Small intestine (tissue), 7 donors: ENCODE data around the gene FAM72B. TPM values are rescaled to one million over a fixed set of nuclear protein-coding genes. Genes with fewer than 3 reads are reported as not detected.
A peak's percentile ranks its signal among the peaks of the same experiment; 100 is the strongest.
"Not testable (repeated sequence)": the region's sequence is repeated elsewhere in the genome, so short reads cannot be mapped to it uniquely, and the experiment has no call there.

Experiments used
- DNase-seq, 2 donors: peaks; one replicate each; pipeline versions ENCODE4 v3.0.0 to v3.0.0-alpha.2; 2013
- FAIRE-seq: peaks from 2 replicates; lab custom pipeline; 2012; peaks lifted over from hg19 to GRCh38; lab: Jason Lieb, UNC
- H3K27ac ChIP-seq, 3 donors: one replicate each; pipeline ENCODE4 v1.5.1; 2013; ENCODE audit warnings: low read length in 2 of 3, mild to moderate bottlenecking in 2 of 3, control low read depth in 1 of 3, inconsistent platforms in 1 of 3, low read depth in 1 of 3, moderate library complexity in 1 of 3
- H3K27me3 ChIP-seq, 3 donors: one replicate each; pipeline ENCODE4 v1.6.1; 2013; ENCODE audit warnings: low read length in 3 of 3, inconsistent platforms in 1 of 3; ENCODE audit not compliant: control insufficient read depth in 3 of 3, insufficient read depth in 3 of 3
- H3K36me3 ChIP-seq, 3 donors: one replicate each; pipeline ENCODE4 v1.6.1; 2013; ENCODE audit warnings: low read length in 3 of 3, inconsistent platforms in 1 of 3, low read depth in 1 of 3, mild to moderate bottlenecking in 1 of 3, moderate library complexity in 1 of 3; ENCODE audit not compliant: control insufficient read depth in 3 of 3, insufficient read depth in 2 of 3
- H3K4me1 ChIP-seq, 3 donors: one replicate each; pipeline ENCODE4 v1.6.1; 2013; ENCODE audit warnings: low read length in 2 of 3, inconsistent platforms in 1 of 3, low read depth in 1 of 3, mild to moderate bottlenecking in 1 of 3, moderate library complexity in 1 of 3; ENCODE audit not compliant: control insufficient read depth in 3 of 3, insufficient read depth in 2 of 3
- H3K4me3 ChIP-seq, 3 donors: one replicate each; pipeline ENCODE4 v1.5.1; 2013; ENCODE audit warnings: low read length in 3 of 3, control low read depth in 1 of 3, inconsistent platforms in 1 of 3, low read depth in 1 of 3, mild to moderate bottlenecking in 1 of 3, moderate library complexity in 1 of 3
- H3K9me3 ChIP-seq, 2 donors: one replicate each; pipeline ENCODE4 v1.6.1; 2013; ENCODE audit warnings: low read depth in 1 of 2, low read length in 1 of 2; ENCODE audit not compliant: control insufficient read depth in 2 of 2, insufficient read depth in 1 of 2
- WGBS, 3 donors: extraction: QIAGEN DNeasy Blood & Tissue Kit; methylation state at CpG; one replicate each; pipeline ENCODE4 v1.1.7; 2013; 5-methylcytosine and 5-hydroxymethylcytosine counted together
- polyA plus RNA-seq, 4 donors: library from polyadenylated mRNA; stranded (reverse) in 3 of 4; unstranded in 1 of 4; fragments of 200-250 nt in 3 of 4; fragments of 120-200 nt in 1 of 4; gene quantifications; one replicate each; pipeline versions ENCODE4 v1.2.1 to v1.2.3, GENCODE V29; 2013
- donor health status: healthy with polysubstance abuse.
- donor health status: control.
- donor health status: control.
- donor health status: Bipolar disorder and iron deficiency.
- donor health status: healthy.

The FAM72B gene
- polyA plus RNA-seq, 4 donors: 0.22 to 3.6 (median 2.1) TPM; not detected in 1

GRCh38 chr1:121205786-121206711, 21.9 kb upstream of the FAM72B start:
- FAIRE-seq: not testable (repeated sequence)
- WGBS, 3 donors: 85 to 93% (median 90%) methylated on average over 1 of the region's 8 CpGs

GRCh38 chr1:121202986-121203385, 18.8 kb upstream of the FAM72B start:
- not testable (repeated sequence) for H3K4me1 ChIP-seq

More at GRCh38 chr1:121205786-121206711, 21.9 kb upstream of the FAM72B start:
- DNase-seq, H3K4me3 ChIP-seq, H3K27ac ChIP-seq, H3K9me3 ChIP-seq, H3K4me1 ChIP-seq, H3K27me3 ChIP-seq, H3K36me3 ChIP-seq: not testable (repeated sequence)

GRCh38 chr1:121200985-121201981, 17.1 kb upstream of the FAM72B start:
- not testable (repeated sequence) for FAIRE-seq, H3K27ac ChIP-seq, H3K4me1 ChIP-seq, H3K27me3 ChIP-seq, H3K9me3 ChIP-seq, H3K4me3 ChIP-seq, H3K36me3 ChIP-seq
- 72 to 89% (median 88%) methylated on average over 9 of the region's 13 CpGs for WGBS, 3 donors
- DNase-seq: peak in 1 of 2 donors; percentile 23

More at GRCh38 chr1:121202986-121203385, 18.8 kb upstream of the FAM72B start:
- WGBS, 3 donors: 80 to 94% (median 88%) methylated on average over 3 of the region's 3 CpGs
- not testable (repeated sequence) for H3K27ac ChIP-seq, H3K27me3 ChIP-seq, FAIRE-seq, H3K4me3 ChIP-seq, H3K9me3 ChIP-seq, H3K36me3 ChIP-seq, DNase-seq

- not testable (repeated sequence) for H3K4me3 ChIP-seq, H3K9me3 ChIP-seq, H3K4me1 ChIP-seq, DNase-seq, H3K27ac ChIP-seq, FAIRE-seq, H3K36me3 ChIP-seq, H3K27me3 ChIP-seq
- no CpG with 5 or more reads among the region's 1 CpG for WGBS, 3 donors
Measured at GRCh38 chr1:121200232-121200631, 16.1 kb upstream of the FAM72B start.

DNA sequence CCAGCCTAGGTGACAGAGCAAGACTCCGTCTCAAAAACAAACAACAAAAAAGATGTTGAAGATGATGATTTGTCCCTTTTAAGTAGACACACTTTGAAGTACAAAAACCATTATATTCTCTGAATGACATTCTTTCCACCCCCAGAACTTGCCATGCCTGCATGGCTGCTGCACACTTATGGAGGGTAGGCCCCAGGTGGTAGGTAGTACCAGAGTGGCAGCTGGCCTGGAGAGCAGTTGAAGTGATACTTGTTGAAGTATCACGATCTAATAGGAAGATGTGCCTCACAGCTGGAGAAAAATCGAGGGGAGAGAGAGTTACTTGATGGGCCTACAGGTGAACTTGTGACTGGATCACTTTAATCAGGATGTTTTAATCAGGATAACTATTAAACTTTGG, 15.6 kb upstream of the FAM72B start:
- H3K36me3 ChIP-seq, DNase-seq, H3K27me3 ChIP-seq, H3K4me1 ChIP-seq, H3K27ac ChIP-seq, H3K9me3 ChIP-seq, FAIRE-seq, H3K4me3 ChIP-seq: not testable (repeated sequence)
- WGBS, 3 donors: 89 to 93% methylated on average over 1 of the region's 3 CpGs; no CpG with 5 or more reads in 1 of the 3 donors

GRCh38 chr1:121197095-121197882, 13.1 kb upstream of the FAM72B start:
- WGBS, 3 donors: 91 to 95% (median 95%) methylated on average over 2 to 3 of the region's 7 CpGs
- not testable (repeated sequence) for H3K4me1 ChIP-seq, FAIRE-seq

DNA sequence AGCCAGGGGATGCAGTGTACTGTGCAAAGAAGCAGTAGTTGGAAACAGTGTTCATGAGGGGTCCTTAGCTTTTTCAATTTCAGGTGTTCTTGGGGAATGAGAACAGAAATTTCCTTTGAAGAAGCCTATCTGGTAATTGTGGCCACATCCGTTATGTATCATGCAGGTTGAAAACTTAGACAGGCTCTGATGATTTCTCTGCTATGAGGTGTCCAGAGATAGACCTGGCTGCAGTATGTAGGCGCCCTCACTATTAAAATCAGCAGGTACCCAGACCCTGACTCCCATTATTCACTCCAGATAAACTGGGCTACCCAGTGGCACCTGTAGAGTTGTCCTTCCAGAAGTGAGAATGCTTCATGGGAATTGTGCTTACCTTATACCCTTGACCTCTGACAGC, 8.4 kb upstream of the FAM72B start:
- not testable (repeated sequence) for H3K36me3 ChIP-seq, DNase-seq, H3K4me3 ChIP-seq, H3K4me1 ChIP-seq, H3K9me3 ChIP-seq, H3K27ac ChIP-seq, FAIRE-seq, H3K27me3 ChIP-seq
- 97 to 100% (median 100%) methylated on average over 1 to 2 of the region's 2 CpGs for WGBS, 3 donors

More at GRCh38 chr1:121197095-121197882, 13.1 kb upstream of the FAM72B start:
- DNase-seq, H3K9me3 ChIP-seq, H3K4me3 ChIP-seq, H3K27ac ChIP-seq, H3K27me3 ChIP-seq, H3K36me3 ChIP-seq: not testable (repeated sequence)
